Daoy (cell line): ENCODE results near the gene GRAMD2A. TPM values are rescaled to one million over a fixed set of nuclear protein-coding genes. Genes with fewer than 3 reads are reported as not detected.

Experiments used
- DNase-seq: peaks from one replicate; pipeline ENCODE4 v3.0.0-alpha.2; 2015; ENCODE audit warnings: low read depth
- total RNA-seq: library from RNA; depleted of rRNA; stranded (reverse); fragments of >200 nt; shearing (Covaris generic); gene quantifications from 2 replicates; pipeline ENCODE4 v1.2.3, GENCODE V29; 2014

Gene GRAMD2A
- total RNA-seq, 1 experiment from 2014 or later: not detected

GRCh38 chr15:72217216-72217615 is 19.6 kb upstream of the GRAMD2A start:
- DNase-seq: no peak

GRCh38 chr15:72216079-72216478 is 18.5 kb upstream of the GRAMD2A start:
- no peak for DNase-seq

- no peak for DNase-seq
Observed at GRCh38 chr15:72207558-72208085, 10.0 kb upstream of the GRAMD2A start.

- DNase-seq: no peak
Observed at GRCh38 chr15:72206677-72207000, 9.1 kb upstream of the GRAMD2A start.

- DNase-seq: no peak
Observed at GRCh38 chr15:72205896-72206676, 8.5 kb upstream of the GRAMD2A start.

GRCh38 chr15:72205273-72205672 is 7.7 kb upstream of the GRAMD2A start:
- DNase-seq: no peak

- no peak for DNase-seq
Observed at GRCh38 chr15:72203507-72203837, 5.9 kb upstream of the GRAMD2A start.

- no peak for DNase-seq
Observed at GRCh38 chr15:72202801-72203506, 5.4 kb upstream of the GRAMD2A start.

- DNase-seq: no peak
Observed at GRCh38 chr15:72202302-72202701, 4.7 kb upstream of the GRAMD2A start.

- DNase-seq: no peak
Observed at GRCh38 chr15:72201391-72201921, 3.9 kb upstream of the GRAMD2A start.

GRCh38 chr15:72200395-72201237 is 3.0 kb upstream of the GRAMD2A start:
- DNase-seq: no peak

- peak; percentile 78 for DNase-seq
Observed at GRCh38 chr15:72199721-72200212, 2.2 kb upstream of the GRAMD2A start.

- DNase-seq: no peak
Observed at GRCh38 chr15:72199205-72199515, 1.6 kb upstream of the GRAMD2A start.

- DNase-seq: no peak
Observed at GRCh38 chr15:72198356-72199204, 993 bp upstream of the GRAMD2A start.

- no peak for DNase-seq
Observed at GRCh38 chr15:72197041-72197459, 537 bp downstream of the GRAMD2A start.

- no peak for DNase-seq
Observed at GRCh38 chr15:72196409-72197040, 1.1 kb downstream of the GRAMD2A start.

GRCh38 chr15:72195101-72195511 is 2.5 kb downstream of the GRAMD2A start:
- no peak for DNase-seq

- no peak for DNase-seq
Observed at GRCh38 chr15:72193836-72194396, 3.7 kb downstream of the GRAMD2A start.

GRCh38 chr15:72192416-72192815 is 5.2 kb downstream of the GRAMD2A start:
- no peak for DNase-seq

- no peak for DNase-seq
Observed at GRCh38 chr15:72189250-72189902, 8.2 kb downstream of the GRAMD2A start.
